ENCODE measurements around the gene CR1L.
"Not testable (repeated sequence)": the region's sequence is repeated elsewhere in the genome, so short reads cannot be mapped to it uniquely, and the experiment has no call there.

The CR1L gene

DNA sequence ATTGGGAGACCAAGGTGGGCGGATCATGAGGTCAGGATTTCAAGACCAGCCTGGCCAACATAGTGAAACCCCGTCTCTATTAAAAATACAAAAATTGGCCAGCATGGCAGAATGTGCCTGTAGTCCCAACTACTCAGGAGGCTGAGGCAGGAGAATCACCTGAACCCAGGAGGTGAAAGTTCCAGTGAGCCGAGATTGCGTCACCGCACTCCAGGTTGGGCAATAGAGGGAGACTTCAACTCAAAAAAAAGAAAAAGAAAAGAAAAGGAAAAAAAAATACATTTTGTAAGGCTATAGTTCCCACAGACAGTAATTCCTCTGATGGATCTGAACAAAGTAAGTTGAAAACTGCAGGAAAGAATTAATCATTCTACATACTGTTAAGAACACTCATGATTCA lies 58.8 kb downstream of the CR1L start:
- H3K4me1 ChIP-seq (ENCODE audit: control insufficient read depth in 5 of 5, insufficient read depth in 5 of 5, low read length in 5 of 5), result peaks cover 0 to 17% (median 4%) of the 10 kb centered on the region in 5 donors
- no peaks in the 10 kb centered on the region for H3K27me3 ChIP-seq (ENCODE audit: control insufficient read depth in 5 of 5, insufficient read depth in 4 of 5, low read length in 5 of 5)
- H3K36me3 ChIP-seq (ENCODE audit: control insufficient read depth in 5 of 5, insufficient read depth in 5 of 5, low read length in 5 of 5), result no peaks in the 10 kb centered on the region
- no peaks in the 10 kb centered on the region for H3K9me3 ChIP-seq (ENCODE audit: control insufficient read depth in 5 of 5, low read length in 5 of 5)
- H3K4me3 ChIP-seq (ENCODE audit: low read depth in 1 of 5, low read length in 5 of 5), result no peak overlapping the region
- H3K9ac ChIP-seq (ENCODE audit: low read length in 5 of 5), result no peak overlapping the region
- H3K27ac ChIP-seq (ENCODE audit: low read depth, low read length), result no peak overlapping the region

DNA sequence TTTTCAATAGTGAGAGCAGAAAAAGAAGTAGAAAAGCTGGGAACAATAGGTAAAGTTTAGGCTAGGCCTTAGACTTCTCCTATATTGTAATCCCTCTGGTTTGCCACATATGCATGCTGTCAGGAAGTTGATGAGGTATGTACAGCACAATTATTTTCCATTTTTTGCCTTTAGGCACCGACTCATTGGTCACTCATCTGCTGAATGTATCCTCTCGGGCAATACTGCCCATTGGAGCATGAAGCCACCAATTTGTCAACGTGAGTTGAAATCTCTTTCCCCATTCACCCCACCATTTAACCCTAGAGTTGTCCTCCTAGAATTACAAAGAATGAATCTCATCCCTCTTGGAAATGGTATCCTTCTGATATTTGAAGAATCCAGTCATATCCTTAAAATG lies 63.1 kb downstream of the CR1L start:
- not testable (repeated sequence) for H3K27ac ChIP-seq (ENCODE audit: low read depth, low read length); H3K27me3 ChIP-seq (ENCODE audit: control insufficient read depth in 5 of 5, insufficient read depth in 4 of 5, low read length in 5 of 5); H3K9me3 ChIP-seq (ENCODE audit: control insufficient read depth in 5 of 5, low read length in 5 of 5); H3K36me3 ChIP-seq (ENCODE audit: control insufficient read depth in 5 of 5, insufficient read depth in 5 of 5, low read length in 5 of 5); H3K4me1 ChIP-seq (ENCODE audit: control insufficient read depth in 5 of 5, insufficient read depth in 5 of 5, low read length in 5 of 5); H3K4me3 ChIP-seq (ENCODE audit: low read depth in 1 of 5, low read length in 5 of 5); H3K9ac ChIP-seq (ENCODE audit: low read length in 5 of 5)

DNA sequence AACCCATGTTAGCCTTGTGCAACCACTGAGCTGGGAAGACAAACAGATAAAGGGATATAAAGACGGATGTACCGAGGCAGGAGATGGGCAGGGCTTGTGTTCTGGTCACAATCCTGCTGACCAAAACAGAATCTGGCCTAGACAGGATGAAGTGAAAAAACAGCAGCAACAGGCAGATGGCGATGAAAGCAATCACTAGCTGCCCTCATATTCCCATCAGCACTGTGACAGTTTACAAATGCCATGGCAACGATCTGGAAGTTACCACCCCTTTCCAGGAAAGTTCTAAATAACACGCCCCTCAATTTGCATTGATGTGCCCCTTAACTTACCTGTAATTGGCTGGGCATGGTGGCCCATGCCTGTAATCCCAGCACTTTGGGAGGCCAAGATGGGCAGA lies 66.4 kb downstream of the CR1L start:
- Histone ChIP-seq H3K9ac (ENCODE audit: low read length in 5 of 5) (no peak overlapping the region), H3K4me3 (ENCODE audit: low read depth in 1 of 5, low read length in 5 of 5) (no peak overlapping the region), H3K27ac (ENCODE audit: low read depth, low read length) (no peak overlapping the region), H3K9me3 (ENCODE audit: control insufficient read depth in 5 of 5, low read length in 5 of 5) (no peaks in the 10 kb centered on the region), H3K27me3 (ENCODE audit: control insufficient read depth in 5 of 5, insufficient read depth in 4 of 5, low read length in 5 of 5) (no peaks in the 10 kb centered on the region), H3K4me1 (ENCODE audit: control insufficient read depth in 5 of 5, insufficient read depth in 5 of 5, low read length in 5 of 5) (no peaks in the 10 kb centered on the region), H3K36me3 (ENCODE audit: control insufficient read depth in 5 of 5, insufficient read depth in 5 of 5, low read length in 5 of 5) (no peaks in the 10 kb centered on the region)

DNA sequence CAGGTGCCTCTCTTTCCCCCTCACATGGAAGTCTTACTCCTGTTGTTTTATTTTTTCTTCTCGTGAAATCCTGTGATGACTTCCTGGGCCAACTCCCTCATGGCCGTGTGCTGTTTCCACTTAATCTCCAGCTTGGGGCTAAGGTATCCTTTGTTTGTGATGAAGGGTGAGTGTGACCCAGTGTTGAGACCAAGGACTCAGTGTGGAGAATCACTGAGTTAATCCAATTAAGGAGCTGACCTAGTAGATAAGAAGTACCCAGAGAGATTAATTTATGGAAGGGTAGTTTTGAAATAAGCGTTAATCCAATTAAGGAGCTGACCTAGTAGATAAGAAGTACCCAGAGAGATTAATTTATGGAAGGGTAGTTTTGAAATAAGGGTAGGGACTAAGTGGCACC lies 67.8 kb downstream of the CR1L start:
- not testable (repeated sequence) for H3K4me1 ChIP-seq (ENCODE audit: control insufficient read depth in 5 of 5, insufficient read depth in 5 of 5, low read length in 5 of 5); H3K4me3 ChIP-seq (ENCODE audit: low read depth in 1 of 5, low read length in 5 of 5); H3K27me3 ChIP-seq (ENCODE audit: control insufficient read depth in 5 of 5, insufficient read depth in 4 of 5, low read length in 5 of 5); H3K36me3 ChIP-seq (ENCODE audit: control insufficient read depth in 5 of 5, insufficient read depth in 5 of 5, low read length in 5 of 5); H3K9me3 ChIP-seq (ENCODE audit: control insufficient read depth in 5 of 5, low read length in 5 of 5); H3K27ac ChIP-seq (ENCODE audit: low read depth, low read length); H3K9ac ChIP-seq (ENCODE audit: low read length in 5 of 5)

DNA sequence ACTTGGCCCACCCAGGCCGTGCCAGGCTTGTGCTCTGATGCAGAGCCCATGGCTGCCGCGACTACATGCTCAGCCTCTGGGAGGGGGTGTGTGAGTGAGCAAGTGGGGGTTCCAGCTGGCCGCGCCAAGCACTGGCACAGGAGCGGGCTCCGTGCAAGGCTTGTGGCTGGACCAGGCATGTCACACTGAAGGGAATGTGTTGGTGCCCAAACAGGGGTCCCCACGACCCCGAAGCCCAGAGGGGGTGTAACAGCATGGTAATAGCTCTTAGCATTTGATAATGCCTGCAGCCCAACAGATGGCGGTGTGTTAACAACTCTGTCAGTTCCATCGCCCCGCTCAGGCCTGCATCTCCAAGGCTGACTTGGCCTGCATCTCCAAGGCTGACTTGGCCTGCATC lies 68.6 kb downstream of the CR1L start:
- Histone ChIP-seq H3K36me3 (ENCODE audit: control insufficient read depth in 5 of 5, insufficient read depth in 5 of 5, low read length in 5 of 5) (no peaks in the 10 kb centered on the region), H3K9me3 (ENCODE audit: control insufficient read depth in 5 of 5, low read length in 5 of 5) (no peaks in the 10 kb centered on the region)

DNA sequence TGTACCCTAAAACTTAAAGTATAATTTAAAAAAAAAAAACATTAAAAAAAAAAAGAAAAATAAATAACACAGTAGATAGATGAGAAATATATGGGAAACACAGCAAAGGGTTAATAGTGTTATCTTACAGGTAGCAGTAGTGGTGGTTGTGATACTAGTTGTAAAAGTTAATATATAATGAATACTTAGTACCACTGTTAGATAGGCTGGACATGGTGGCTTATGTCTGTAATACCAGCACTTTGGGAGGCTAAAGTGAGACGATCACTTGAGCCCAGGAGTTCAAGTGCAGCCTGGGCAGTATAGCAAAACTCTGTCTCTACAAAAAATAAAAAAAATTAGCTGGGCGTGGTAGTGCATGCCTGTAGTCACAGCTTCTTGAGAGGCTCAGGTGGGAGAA lies 74.3 kb downstream of the CR1L start:
- Histone ChIP-seq H3K27me3 (ENCODE audit: control insufficient read depth in 5 of 5, insufficient read depth in 4 of 5, low read length in 5 of 5) (no peaks in the 10 kb centered on the region), H3K36me3 (ENCODE audit: control insufficient read depth in 5 of 5, insufficient read depth in 5 of 5, low read length in 5 of 5) (no peaks in the 10 kb centered on the region), H3K27ac (ENCODE audit: low read depth, low read length) (no peak overlapping the region), H3K9ac (ENCODE audit: low read length in 5 of 5) (no peak overlapping the region), H3K4me3 (ENCODE audit: low read depth in 1 of 5, low read length in 5 of 5) (no peak overlapping the region), H3K4me1 (ENCODE audit: control insufficient read depth in 5 of 5, insufficient read depth in 5 of 5, low read length in 5 of 5) (peaks cover 0 to 3% (median 0%) of the 10 kb centered on the region in 5 donors), H3K9me3 (ENCODE audit: control insufficient read depth in 5 of 5, low read length in 5 of 5) (no peaks in the 10 kb centered on the region)

More for the DNA sequence above, 68.6 kb downstream of the CR1L start:
- no peaks in the 10 kb centered on the region for H3K27me3 ChIP-seq (ENCODE audit: control insufficient read depth in 5 of 5, insufficient read depth in 4 of 5, low read length in 5 of 5)
- no peaks in the 10 kb centered on the region for H3K4me1 ChIP-seq (ENCODE audit: control insufficient read depth in 5 of 5, insufficient read depth in 5 of 5, low read length in 5 of 5)
- H3K4me3 ChIP-seq (ENCODE audit: low read depth in 1 of 5, low read length in 5 of 5), result no peak overlapping the region
- H3K9ac ChIP-seq (ENCODE audit: low read length in 5 of 5), result no peak overlapping the region
- no peak overlapping the region for H3K27ac ChIP-seq (ENCODE audit: low read depth, low read length)

DNA sequence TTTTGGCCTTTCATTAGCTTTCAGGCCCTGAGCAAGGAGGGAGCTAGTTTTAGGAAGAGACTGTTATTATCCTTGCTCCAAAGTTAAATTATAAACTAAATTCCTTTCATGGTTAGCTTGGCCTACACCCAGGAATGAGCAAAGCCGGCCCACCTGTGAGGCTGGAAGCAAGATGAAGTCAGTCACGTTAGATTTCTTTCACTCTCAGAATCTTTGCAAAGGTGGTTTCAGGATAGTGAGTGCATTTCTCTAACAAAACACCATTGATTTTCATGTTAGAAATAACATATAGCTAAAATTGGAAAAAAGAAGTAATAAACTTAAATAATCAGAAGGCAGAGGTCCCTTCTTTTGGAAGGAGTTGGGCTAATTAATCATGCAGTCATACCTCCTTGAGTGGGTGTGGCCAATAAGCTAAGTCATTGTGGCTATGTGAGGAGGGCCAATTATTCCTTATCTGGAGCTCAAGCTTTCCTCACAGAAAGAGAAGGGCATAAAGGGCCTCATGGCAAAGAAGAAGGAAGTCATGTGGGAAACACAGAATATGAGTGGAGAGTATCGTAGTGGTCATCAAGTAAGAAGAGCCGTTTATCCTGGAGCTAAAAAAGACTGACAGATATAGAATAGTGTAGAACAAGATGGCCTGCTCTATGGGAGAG lies 83.4 kb downstream of the CR1L start:
- not testable (repeated sequence) for H3K36me3 ChIP-seq (ENCODE audit: control insufficient read depth in 5 of 5, insufficient read depth in 5 of 5, low read length in 5 of 5); H3K9ac ChIP-seq (ENCODE audit: low read length in 5 of 5); H3K9me3 ChIP-seq (ENCODE audit: control insufficient read depth in 5 of 5, low read length in 5 of 5); H3K4me1 ChIP-seq (ENCODE audit: control insufficient read depth in 5 of 5, insufficient read depth in 5 of 5, low read length in 5 of 5); H3K4me3 ChIP-seq (ENCODE audit: low read depth in 1 of 5, low read length in 5 of 5); H3K27me3 ChIP-seq (ENCODE audit: control insufficient read depth in 5 of 5, insufficient read depth in 4 of 5, low read length in 5 of 5); H3K27ac ChIP-seq (ENCODE audit: low read depth, low read length)

DNA sequence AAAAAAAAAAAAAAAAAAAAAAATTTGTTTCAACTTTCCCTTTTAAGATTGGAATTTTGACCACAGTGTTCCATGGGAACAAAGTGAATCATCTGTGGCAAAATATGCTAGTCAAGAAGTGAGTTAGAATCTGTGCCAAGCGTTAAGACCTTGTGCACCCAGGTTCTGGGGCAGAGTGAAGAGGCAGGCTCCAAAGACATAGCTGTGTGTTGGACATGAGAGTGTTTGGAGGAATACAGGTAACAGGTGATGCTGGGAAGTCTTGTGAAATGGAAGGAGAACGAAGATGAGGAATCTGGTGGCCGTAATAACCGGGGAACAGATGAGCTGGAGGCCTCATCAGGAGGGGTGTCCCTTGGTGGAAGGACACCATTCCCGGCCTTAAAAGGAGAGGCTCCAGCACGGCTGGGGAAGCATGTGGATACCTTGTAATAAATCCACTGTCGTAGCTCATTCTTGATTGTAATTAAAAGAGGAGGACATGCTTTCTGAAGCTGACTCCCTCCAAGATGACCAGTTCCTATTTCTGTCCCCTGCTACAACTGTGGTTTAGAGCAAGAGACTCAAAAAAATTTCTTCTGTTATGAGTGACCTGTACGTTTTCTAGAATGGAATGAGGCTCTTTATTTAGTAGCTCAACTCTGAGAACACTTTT lies 92.7 kb downstream of the CR1L start:
- not testable (repeated sequence) for H3K9me3 ChIP-seq (ENCODE audit: control insufficient read depth in 5 of 5, low read length in 5 of 5); H3K27ac ChIP-seq (ENCODE audit: low read depth, low read length); H3K27me3 ChIP-seq (ENCODE audit: control insufficient read depth in 5 of 5, insufficient read depth in 4 of 5, low read length in 5 of 5); H3K4me3 ChIP-seq (ENCODE audit: low read depth in 1 of 5, low read length in 5 of 5); H3K36me3 ChIP-seq (ENCODE audit: control insufficient read depth in 5 of 5, insufficient read depth in 5 of 5, low read length in 5 of 5); H3K4me1 ChIP-seq (ENCODE audit: control insufficient read depth in 5 of 5, insufficient read depth in 5 of 5, low read length in 5 of 5); H3K9ac ChIP-seq (ENCODE audit: low read length in 5 of 5)

DNA sequence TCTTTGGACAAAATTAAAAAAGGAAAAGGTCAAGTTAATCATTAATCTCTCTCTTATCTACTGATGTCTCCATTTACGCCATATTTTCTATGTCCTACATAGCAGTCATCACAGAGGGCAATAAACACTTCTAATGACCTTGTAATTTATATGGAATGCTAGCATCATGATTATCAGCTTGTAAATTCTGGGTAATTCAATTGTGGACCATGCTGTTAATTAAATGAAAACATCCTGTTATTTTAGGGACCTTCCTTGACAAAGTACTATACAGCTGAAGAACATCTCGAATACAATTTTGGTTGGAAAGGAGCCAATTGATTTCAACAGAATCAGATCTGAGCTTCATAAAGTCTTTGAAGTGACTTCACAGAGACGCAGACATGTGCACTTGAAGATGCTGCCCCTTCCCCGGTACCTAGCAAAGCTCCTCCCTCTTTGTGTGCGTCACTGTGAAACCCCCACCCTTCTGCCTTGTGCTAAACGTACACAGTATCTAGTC lies 93.3 kb downstream of the CR1L start:
- not testable (repeated sequence) for H3K4me1 ChIP-seq (ENCODE audit: control insufficient read depth in 5 of 5, insufficient read depth in 5 of 5, low read length in 5 of 5); H3K9me3 ChIP-seq (ENCODE audit: control insufficient read depth in 5 of 5, low read length in 5 of 5); H3K9ac ChIP-seq (ENCODE audit: low read length in 5 of 5); H3K4me3 ChIP-seq (ENCODE audit: low read depth in 1 of 5, low read length in 5 of 5); H3K27me3 ChIP-seq (ENCODE audit: control insufficient read depth in 5 of 5, insufficient read depth in 4 of 5, low read length in 5 of 5); H3K36me3 ChIP-seq (ENCODE audit: control insufficient read depth in 5 of 5, insufficient read depth in 5 of 5, low read length in 5 of 5); H3K27ac ChIP-seq (ENCODE audit: low read depth, low read length)

DNA sequence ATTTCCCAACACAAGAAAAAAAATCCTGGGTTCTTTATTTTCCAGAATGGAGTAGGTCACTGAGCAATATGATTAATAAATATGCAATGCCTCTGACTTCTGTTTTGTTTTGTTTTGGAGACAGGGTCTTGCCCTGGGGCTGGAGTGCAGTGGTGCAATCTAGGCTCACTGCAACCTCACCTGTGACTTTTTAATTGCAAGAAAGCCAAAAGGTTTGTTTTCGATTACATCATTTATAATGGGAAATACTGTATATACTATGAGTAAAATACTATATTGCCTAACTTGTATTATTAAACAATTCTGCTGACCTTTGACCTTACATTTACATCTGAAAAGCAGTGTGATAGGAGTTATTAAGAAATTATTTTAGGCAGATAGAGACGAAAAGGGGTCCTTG lies 95.3 kb downstream of the CR1L start:
- Histone ChIP-seq H3K27me3 (ENCODE audit: control insufficient read depth in 5 of 5, insufficient read depth in 4 of 5, low read length in 5 of 5) (no peaks in the 10 kb centered on the region), H3K9me3 (ENCODE audit: control insufficient read depth in 5 of 5, low read length in 5 of 5) (no peaks in the 10 kb centered on the region), H3K27ac (ENCODE audit: low read depth, low read length) (no peak overlapping the region)

More for the DNA sequence above, 95.3 kb downstream of the CR1L start:
- Histone ChIP-seq H3K4me3 (ENCODE audit: low read depth in 1 of 5, low read length in 5 of 5) (no peak overlapping the region), H3K4me1 (ENCODE audit: control insufficient read depth in 5 of 5, insufficient read depth in 5 of 5, low read length in 5 of 5) (peaks cover 0 to 19% (median 12%) of the 10 kb centered on the region in 5 donors), H3K36me3 (ENCODE audit: control insufficient read depth in 5 of 5, insufficient read depth in 5 of 5, low read length in 5 of 5) (no peaks in the 10 kb centered on the region), H3K9ac (ENCODE audit: low read length in 5 of 5) (no peak overlapping the region)

All from subcutaneous abdominal adipose tissue (tissue), 5 donors.